ENCODE measurements around the gene ADGRL2.

ADGRL2 gene

DNA sequence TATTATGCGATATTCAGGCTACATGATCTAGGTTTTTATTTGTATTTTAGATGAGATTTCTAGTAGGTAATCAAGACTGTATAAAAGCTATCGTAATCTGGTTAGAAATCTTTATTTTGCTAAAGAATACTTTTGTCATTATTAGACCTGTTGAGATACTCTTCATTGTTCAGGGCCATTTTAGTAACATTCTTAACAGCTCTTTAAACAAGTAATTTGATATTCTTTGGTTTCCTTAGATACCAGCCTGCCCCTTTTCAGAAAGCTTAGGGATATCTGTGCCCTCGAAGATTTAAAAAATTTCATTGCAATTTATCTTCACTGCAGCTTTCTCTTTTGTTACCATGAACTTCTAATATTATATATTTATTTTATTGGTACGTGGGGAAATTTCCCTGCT is 18.9 kb downstream of the ADGRL2 start:
- no peak for TF ChIP-seq CTCF (IDR thresholded peaks at IDR 0.05; ENCODE audit: low read length)
- TF ChIP-seq EZH2phosphoT487 (IDR thresholded peaks at IDR 0.05; ENCODE audit: low read length) = no peak
- TF ChIP-seq EZH2 (optimal IDR thresholded peaks at IDR 0.05; ENCODE audit: low read depth, low read length) = no peak
- Histone ChIP-seq H3K9ac (ENCODE audit: low read length) (no peak overlapping the region), H3K36me3 (replicated peaks; ENCODE audit: insufficient read depth, low read length) (no peaks in the 10 kb centered on the region), H3K4me3 (ENCODE audit: low read length) (no peak overlapping the region), H3K9me3 (replicated peaks; ENCODE audit: insufficient read depth, low read length) (no peaks in the 10 kb centered on the region), H3K9me2 (replicated peaks; ENCODE audit: insufficient read depth, low read length) (no peaks in the 10 kb centered on the region), H3K27me3 (replicated peaks; ENCODE audit: insufficient read depth, low read length) (no peaks in the 10 kb centered on the region), H3K79me2 (ENCODE audit: low read length) (no peaks in the 10 kb centered on the region), H2AFZ (ENCODE audit: low read length) (no peak overlapping the region), H3K27ac (ENCODE audit: low read length) (no peak overlapping the region), H3F3A (ENCODE audit: insufficient read depth, low read length) (no peaks in the 10 kb centered on the region), H3K4me2 (ENCODE audit: low read depth, low read length) (no peak overlapping the region), H4K20me1 (ENCODE audit: insufficient read depth, low read length) (no peaks in the 10 kb centered on the region), H3K4me1 (ENCODE audit: low read length) (no peaks in the 10 kb centered on the region)
- no peak for DNase-seq

DNA sequence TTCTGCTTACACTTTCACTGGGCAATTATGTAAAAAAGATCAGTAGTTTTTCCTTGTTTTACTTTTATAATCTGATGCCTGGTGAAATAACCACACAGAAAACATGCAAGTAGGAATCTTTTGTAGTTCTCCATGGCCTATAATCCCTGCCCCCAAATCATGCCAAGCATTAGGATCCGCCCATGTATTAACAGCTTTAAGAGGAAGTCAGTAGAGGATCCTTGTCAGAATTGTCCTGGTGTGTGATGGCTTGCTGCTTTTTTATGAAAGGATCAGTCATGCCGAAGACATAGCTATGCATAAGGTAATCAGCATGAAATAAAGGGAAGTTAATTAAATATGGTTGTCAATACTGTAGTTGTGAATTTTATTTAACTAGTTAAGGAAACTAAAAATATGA is 20.0 kb downstream of the ADGRL2 start:
- Histone ChIP-seq H3K9me3 (replicated peaks; ENCODE audit: insufficient read depth, low read length) (no peaks in the 10 kb centered on the region), H3K36me3 (replicated peaks; ENCODE audit: insufficient read depth, low read length) (no peaks in the 10 kb centered on the region), H3K27ac (ENCODE audit: low read length) (no peak overlapping the region), H3K4me3 (ENCODE audit: low read length) (no peak overlapping the region), H2AFZ (ENCODE audit: low read length) (no peak overlapping the region), H3K4me2 (ENCODE audit: low read depth, low read length) (no peak overlapping the region), H3K27me3 (replicated peaks; ENCODE audit: insufficient read depth, low read length) (no peaks in the 10 kb centered on the region), H3K9me2 (replicated peaks; ENCODE audit: insufficient read depth, low read length) (no peaks in the 10 kb centered on the region), H4K20me1 (ENCODE audit: insufficient read depth, low read length) (no peaks in the 10 kb centered on the region), H3K79me2 (ENCODE audit: low read length) (no peaks in the 10 kb centered on the region), H3K9ac (ENCODE audit: low read length) (no peak overlapping the region), H3K4me1 (ENCODE audit: low read length) (no peaks in the 10 kb centered on the region), H3F3A (ENCODE audit: insufficient read depth, low read length) (no peaks in the 10 kb centered on the region)
- TF ChIP-seq EZH2 (optimal IDR thresholded peaks at IDR 0.05; ENCODE audit: low read depth, low read length) (no peak), EZH2phosphoT487 (IDR thresholded peaks at IDR 0.05; ENCODE audit: low read length) (no peak), CTCF (IDR thresholded peaks at IDR 0.05; ENCODE audit: low read length) (no peak)
- no peak for DNase-seq

DNA sequence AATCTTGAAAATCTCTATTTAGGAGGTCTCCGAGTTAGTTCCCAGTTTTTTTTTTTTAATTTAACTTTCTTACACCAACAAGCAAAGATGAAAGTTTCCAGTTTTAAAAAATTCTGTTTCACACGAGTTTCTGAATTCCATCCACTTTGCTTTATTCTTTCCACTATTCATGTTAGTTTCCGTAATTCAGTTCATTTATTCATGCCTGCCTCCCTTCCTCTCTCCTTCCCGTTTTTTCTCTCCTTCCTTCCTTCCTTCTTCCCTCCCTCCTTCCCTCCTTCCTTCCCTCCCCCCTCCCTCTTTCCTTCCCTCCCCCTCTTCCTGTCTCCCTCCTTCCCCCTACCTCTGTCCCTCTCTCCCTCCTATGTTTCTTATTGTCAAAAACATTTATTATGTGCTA is 22.3 kb downstream of the ADGRL2 start:
- Histone ChIP-seq H3K9me2 (replicated peaks; ENCODE audit: insufficient read depth, low read length) (no peaks in the 10 kb centered on the region), H2AFZ (ENCODE audit: low read length) (no peak overlapping the region), H3K9me3 (replicated peaks; ENCODE audit: insufficient read depth, low read length) (no peaks in the 10 kb centered on the region), H3F3A (ENCODE audit: insufficient read depth, low read length) (no peaks in the 10 kb centered on the region), H4K20me1 (ENCODE audit: insufficient read depth, low read length) (no peaks in the 10 kb centered on the region), H3K4me2 (ENCODE audit: low read depth, low read length) (no peak overlapping the region), H3K36me3 (replicated peaks; ENCODE audit: insufficient read depth, low read length) (no peaks in the 10 kb centered on the region), H3K27ac (ENCODE audit: low read length) (no peak overlapping the region), H3K4me3 (ENCODE audit: low read length) (no peak overlapping the region), H3K79me2 (ENCODE audit: low read length) (no peaks in the 10 kb centered on the region), H3K27me3 (replicated peaks; ENCODE audit: insufficient read depth, low read length) (no peaks in the 10 kb centered on the region), H3K4me1 (ENCODE audit: low read length) (no peaks in the 10 kb centered on the region), H3K9ac (ENCODE audit: low read length) (no peak overlapping the region)
- TF ChIP-seq CTCF (IDR thresholded peaks at IDR 0.05; ENCODE audit: low read length) (no peak), EZH2 (optimal IDR thresholded peaks at IDR 0.05; ENCODE audit: low read depth, low read length) (no peak), EZH2phosphoT487 (IDR thresholded peaks at IDR 0.05; ENCODE audit: low read length) (no peak)
- DNase-seq = no peak

All from MM.1S (cell line).